ENCODE results near the gene PLA2G2F. TPM values are rescaled to one million over a fixed set of nuclear protein-coding genes. Genes with fewer than 3 reads are reported as not detected.

PLA2G2F gene
- polyA plus RNA-seq, 3 donors, result 0.40 to 0.64 (median 0.44) TPM

GRCh38 chr1:20141466-20141865 lies 2.3 kb downstream of the PLA2G2F start:
- no peak for DNase-seq

GRCh38 chr1:20142001-20142710 lies 3.0 kb downstream of the PLA2G2F start:
- DNase-seq, result no peak

- no peak for DNase-seq
Measured at GRCh38 chr1:20143318-20143717, 4.2 kb downstream of the PLA2G2F start.

GRCh38 chr1:20143734-20144565 lies 4.8 kb downstream of the PLA2G2F start:
- DNase-seq, result no peak

- DNase-seq, result no peak
Measured at GRCh38 chr1:20147846-20148570, 8.9 kb downstream of the PLA2G2F start.

- DNase-seq, result no peak
Measured at GRCh38 chr1:20148571-20149500, 9.7 kb downstream of the PLA2G2F start.

GRCh38 chr1:20149601-20150325 lies 10.6 kb downstream of the PLA2G2F start:
- no peak for DNase-seq

GRCh38 chr1:20150326-20150705 lies 11.2 kb downstream of the PLA2G2F start:
- DNase-seq, result no peak

- DNase-seq, result no peak
Measured at GRCh38 chr1:20150969-20151368, 11.8 kb downstream of the PLA2G2F start.

GRCh38 chr1:20151906-20152598 lies 12.9 kb downstream of the PLA2G2F start:
- peak; percentile 50 for DNase-seq

- DNase-seq, result no peak
Measured at GRCh38 chr1:20152599-20152930, 13.4 kb downstream of the PLA2G2F start.

GRCh38 chr1:20153000-20153418 lies 13.9 kb downstream of the PLA2G2F start:
- DNase-seq, result no peak

GRCh38 chr1:20154301-20154831 lies 15.2 kb downstream of the PLA2G2F start:
- DNase-seq, result no peak

- DNase-seq, result no peak
Measured at GRCh38 chr1:20158358-20159070, 19.4 kb downstream of the PLA2G2F start.

- DNase-seq, result no peak
Measured at GRCh38 chr1:20160034-20160433, 20.9 kb downstream of the PLA2G2F start.

- DNase-seq, result no peak
Measured at GRCh38 chr1:20164694-20165202, 25.6 kb downstream of the PLA2G2F start.

GRCh38 chr1:20165522-20165951 lies 26.4 kb downstream of the PLA2G2F start:
- no peak for DNase-seq

GRCh38 chr1:20166051-20166450 lies 26.9 kb downstream of the PLA2G2F start:
- peak; percentile 42 for DNase-seq

GRCh38 chr1:20167126-20167525 lies 28.0 kb downstream of the PLA2G2F start:
- no peak for DNase-seq

All from renal pelvis (tissue), 4 donors.